ENCODE data around the gene CYP2A6.
A peak's percentile ranks its signal among the peaks of the same experiment; 100 is the strongest.
"Not testable (repeated sequence)": the region's sequence is repeated elsewhere in the genome, so short reads cannot be mapped to it uniquely, and the experiment has no call there.

CYP2A6 gene

GRCh38 chr19:40843653-40844052 lies 6.6 kb downstream of the CYP2A6 start:
- DNase-seq (ENCODE audit: low spot score): peak; percentile 77

- DNase-seq (ENCODE audit: low spot score): not testable (repeated sequence)
Observed at GRCh38 chr19:40842997-40843652, 7.1 kb downstream of the CYP2A6 start.

GRCh38 chr19:40842012-40842411 lies 8.2 kb downstream of the CYP2A6 start:
- not testable (repeated sequence) for DNase-seq (ENCODE audit: low spot score)

GRCh38 chr19:40838477-40838876 lies 11.8 kb downstream of the CYP2A6 start:
- not testable (repeated sequence) for DNase-seq (ENCODE audit: low spot score)

- no peak for DNase-seq (ENCODE audit: low spot score)
Observed at GRCh38 chr19:40836754-40837429, 13.4 kb downstream of the CYP2A6 start.

GRCh38 chr19:40833728-40834533 lies 16.3 kb downstream of the CYP2A6 start:
- DNase-seq (ENCODE audit: low spot score): not testable (repeated sequence)

- not testable (repeated sequence) for DNase-seq (ENCODE audit: low spot score)
Observed at GRCh38 chr19:40832431-40832790, 17.8 kb downstream of the CYP2A6 start.

GRCh38 chr19:40831502-40832430 lies 18.5 kb downstream of the CYP2A6 start:
- no peak for DNase-seq (ENCODE audit: low spot score)

GRCh38 chr19:40830741-40831140 lies 19.5 kb downstream of the CYP2A6 start:
- DNase-seq (ENCODE audit: low spot score): not testable (repeated sequence)

GRCh38 chr19:40829205-40829604 lies 21.0 kb downstream of the CYP2A6 start:
- no peak for DNase-seq (ENCODE audit: low spot score)

GRCh38 chr19:40827386-40828247 lies 22.6 kb downstream of the CYP2A6 start:
- DNase-seq (ENCODE audit: low spot score): no peak

- peak; percentile 86 for DNase-seq (ENCODE audit: low spot score)
Observed at GRCh38 chr19:40826699-40827385, 23.4 kb downstream of the CYP2A6 start.

- not testable (repeated sequence) for DNase-seq (ENCODE audit: low spot score)
Observed at GRCh38 chr19:40826312-40826698, 23.9 kb downstream of the CYP2A6 start.

- not testable (repeated sequence) for DNase-seq (ENCODE audit: low spot score)
Observed at GRCh38 chr19:40825460-40826095, 24.7 kb downstream of the CYP2A6 start.

- DNase-seq (ENCODE audit: low spot score): not testable (repeated sequence)
Observed at GRCh38 chr19:40824916-40825315, 25.3 kb downstream of the CYP2A6 start.

GRCh38 chr19:40822704-40823553 lies 27.3 kb downstream of the CYP2A6 start:
- not testable (repeated sequence) for DNase-seq (ENCODE audit: low spot score)

- DNase-seq (ENCODE audit: low spot score): no peak
Observed at GRCh38 chr19:40822161-40822560, 28.1 kb downstream of the CYP2A6 start.

- DNase-seq (ENCODE audit: low spot score): peak; percentile 74
Observed at GRCh38 chr19:40819479-40820234, 30.6 kb downstream of the CYP2A6 start.

Data from CD4-positive, alpha-beta T cell treated with Interleukin-2 at 100 ng/mL for 4 hours (primary cell).